MCF 10A (cell line): Measurements from ENCODE around the gene VAV3. TPM values are rescaled to one million over a fixed set of nuclear protein-coding genes. Genes with fewer than 3 reads are reported as not detected.

Experiments used
- BruUV-seq: library from RNA; stranded (reverse); fragments of 400-500 nt; replicated peaks from 2 replicates; lab custom pipeline; 2021; lab: Mats Ljungman, UMichigan
- CTCF ChIA-PET: fragments of 300-600 bp; sonication (Branson Sonifier 250); formaldehyde crosslinking; extraction: SDS; loops from one replicate; lab custom pipeline; 2021; ENCODE audit warnings: antibody characterized with exemption, inconsistent platforms; lab: Yijun Ruan, JAX
- POLR2A ChIA-PET: fragments of 300-600, 350-650 bp; sonication (Branson Sonifier 250); formaldehyde crosslinking; extraction: SDS; loops from one replicate; lab custom pipeline; 2020; ENCODE audit warnings: antibody characterized with exemption, inconsistent platforms; lab: Yijun Ruan, JAX
- DNase-seq: peaks from one replicate; pipeline ENCODE4 v3.0.0-alpha.2; 2018; ENCODE audit not compliant: unreplicated experiment
- H3K27ac Mint-ChIP-seq: one replicate; pipeline ENCODE4 v1.8.0; 2022; ENCODE audit warnings: mild to moderate bottlenecking, low read depth, mixed read lengths; ENCODE audit not compliant: unreplicated experiment
- H3K27me3 Mint-ChIP-seq: one replicate; pipeline ENCODE4 v1.8.0; 2022; ENCODE audit warnings: mixed read lengths; ENCODE audit not compliant: insufficient read depth, unreplicated experiment
- H3K36me3 Mint-ChIP-seq: one replicate; pipeline ENCODE4 v1.8.0; 2022; ENCODE audit warnings: mild to moderate bottlenecking, moderate library complexity, mixed read lengths; ENCODE audit not compliant: insufficient read depth, unreplicated experiment
- H3K4me1 Mint-ChIP-seq: one replicate; pipeline ENCODE4 v1.8.0; 2022; ENCODE audit warnings: mixed read lengths; ENCODE audit not compliant: insufficient read depth, unreplicated experiment
- H3K4me3 Mint-ChIP-seq: one replicate; pipeline ENCODE4 v1.8.0; 2022; ENCODE audit warnings: mild to moderate bottlenecking, moderate library complexity, mixed read lengths; ENCODE audit not compliant: unreplicated experiment
- H3K9me3 Mint-ChIP-seq: one replicate; pipeline ENCODE4 v1.8.0; 2022; ENCODE audit warnings: mixed read lengths; ENCODE audit not compliant: unreplicated experiment
- intact Hi-C: fragments of 100-400 bp; cut with micrococcal nuclease; formaldehyde crosslinking; loops from 2 replicates; pipeline ENCODE4 v1.14.1; 2022
- total RNA-seq: library from RNA; stranded (reverse); gene quantifications from 2 replicates; pipeline ENCODE4 v1.2.3, GENCODE V29; 2022
- TF ChIP-seq, protein P1 (sequence below): fragments of 200-600 bp; IDR thresholded peaks from one replicate; pipeline ENCODE4 v1.8.0; 2022; ENCODE audit warnings: antibody characterized with exemption, mild to moderate bottlenecking; ENCODE audit not compliant: unreplicated experiment

Gene VAV3
- total RNA-seq, 1 experiment from 2014 or later, result 2.0 TPM

DNA sequence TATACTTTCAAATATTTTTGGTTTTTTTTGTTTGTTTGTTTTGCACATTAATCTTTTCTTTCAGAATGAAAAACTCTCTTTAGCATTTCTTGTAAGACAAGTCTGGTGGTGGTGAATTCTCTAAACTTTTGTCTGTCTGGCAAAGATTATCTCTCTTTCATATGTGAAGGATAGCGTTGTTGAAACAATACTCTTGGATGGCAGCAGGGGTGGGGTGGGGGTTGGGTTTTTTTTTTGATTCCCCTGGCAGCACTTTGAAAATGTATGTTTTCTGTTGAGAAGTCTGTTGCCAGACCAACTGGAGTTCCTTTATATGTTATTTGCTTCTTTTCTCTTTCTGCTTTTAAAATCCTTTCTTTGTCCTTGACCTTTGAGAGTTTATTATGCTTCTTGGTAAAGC lies 160.2 kb downstream of the VAV3 start:
- POLR2A ChIA-PET, result no interaction called here
- Mint-ChIP-seq H3K27ac (no peak overlapping the region), H3K4me1 (no peaks in the 10 kb centered on the region), H3K36me3 (no peaks in the 10 kb centered on the region), H3K9me3 (no peaks in the 10 kb centered on the region), H3K4me3 (no peak overlapping the region), H3K27me3 (no peaks in the 10 kb centered on the region)
- TF ChIP-seq, protein P1, sequence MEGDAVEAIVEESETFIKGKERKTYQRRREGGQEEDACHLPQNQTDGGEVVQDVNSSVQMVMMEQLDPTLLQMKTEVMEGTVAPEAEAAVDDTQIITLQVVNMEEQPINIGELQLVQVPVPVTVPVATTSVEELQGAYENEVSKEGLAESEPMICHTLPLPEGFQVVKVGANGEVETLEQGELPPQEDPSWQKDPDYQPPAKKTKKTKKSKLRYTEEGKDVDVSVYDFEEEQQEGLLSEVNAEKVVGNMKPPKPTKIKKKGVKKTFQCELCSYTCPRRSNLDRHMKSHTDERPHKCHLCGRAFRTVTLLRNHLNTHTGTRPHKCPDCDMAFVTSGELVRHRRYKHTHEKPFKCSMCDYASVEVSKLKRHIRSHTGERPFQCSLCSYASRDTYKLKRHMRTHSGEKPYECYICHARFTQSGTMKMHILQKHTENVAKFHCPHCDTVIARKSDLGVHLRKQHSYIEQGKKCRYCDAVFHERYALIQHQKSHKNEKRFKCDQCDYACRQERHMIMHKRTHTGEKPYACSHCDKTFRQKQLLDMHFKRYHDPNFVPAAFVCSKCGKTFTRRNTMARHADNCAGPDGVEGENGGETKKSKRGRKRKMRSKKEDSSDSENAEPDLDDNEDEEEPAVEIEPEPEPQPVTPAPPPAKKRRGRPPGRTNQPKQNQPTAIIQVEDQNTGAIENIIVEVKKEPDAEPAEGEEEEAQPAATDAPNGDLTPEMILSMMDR, result no peak
- CTCF ChIA-PET, result interaction anchor here (0.6 kb wide), 1 partner anchor 9 kb away, joined by 4 read pairs; no protein-coding TSS in a partner anchor
- no peak for DNase-seq
- intact Hi-C loops, result no loop called here
- no TSS peak for BruUV-seq

DNA sequence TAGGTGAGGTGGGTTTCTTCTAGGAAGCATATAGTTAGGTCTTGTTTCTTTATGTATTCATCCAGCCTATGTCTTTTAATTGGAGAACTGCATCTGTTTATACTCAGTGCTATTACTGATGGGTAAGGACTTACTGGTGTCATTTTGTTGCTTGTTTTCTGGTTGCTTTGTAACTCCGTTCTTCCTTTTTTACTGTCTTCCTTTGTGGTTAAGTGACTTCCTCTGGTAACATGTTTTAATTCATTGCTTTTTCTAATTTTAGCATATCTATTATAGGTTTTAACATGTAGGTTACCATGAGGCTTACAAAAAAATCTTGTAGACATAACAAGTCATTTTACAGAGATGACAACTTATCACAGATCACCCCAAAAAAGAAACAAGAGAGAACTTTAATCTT lies 160.8 kb downstream of the VAV3 start:
- H3K9me3 Mint-ChIP-seq, result no peaks in the 10 kb centered on the region
- no peak for DNase-seq
- H3K4me1 Mint-ChIP-seq, result no peaks in the 10 kb centered on the region
- no peaks in the 10 kb centered on the region for H3K27me3 Mint-ChIP-seq
- CTCF ChIA-PET, result no interaction called here
- H3K4me3 Mint-ChIP-seq, result no peak overlapping the region
- TF ChIP-seq, protein P1, result no peak
- POLR2A ChIA-PET, result no interaction called here
- H3K27ac Mint-ChIP-seq, result no peak overlapping the region
- no peaks in the 10 kb centered on the region for H3K36me3 Mint-ChIP-seq
- BruUV-seq, result no TSS peak
- intact Hi-C loops, result no loop called here

DNA sequence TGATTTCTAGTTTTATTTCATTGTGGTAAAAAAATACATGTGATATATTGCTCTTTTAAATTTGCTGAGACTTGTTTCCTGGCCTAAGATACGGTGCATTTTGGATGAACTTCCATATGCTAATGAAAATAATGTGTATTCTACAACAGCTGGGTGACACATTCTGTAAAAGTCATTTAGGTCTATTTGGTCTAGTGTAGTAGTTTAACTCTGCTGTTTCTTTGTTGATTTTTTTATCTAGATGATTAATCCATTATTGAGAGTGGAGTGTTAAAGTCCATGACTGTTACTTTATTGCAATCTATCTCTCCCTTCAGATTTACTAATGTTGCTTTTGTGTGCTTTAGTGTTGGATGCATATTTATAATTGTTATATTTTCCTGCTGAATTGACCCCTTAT lies 161.4 kb downstream of the VAV3 start:
- no peaks in the 10 kb centered on the region for H3K27me3 Mint-ChIP-seq
- intact Hi-C loops, result no loop called here
- no peak overlapping the region for H3K27ac Mint-ChIP-seq

DNA sequence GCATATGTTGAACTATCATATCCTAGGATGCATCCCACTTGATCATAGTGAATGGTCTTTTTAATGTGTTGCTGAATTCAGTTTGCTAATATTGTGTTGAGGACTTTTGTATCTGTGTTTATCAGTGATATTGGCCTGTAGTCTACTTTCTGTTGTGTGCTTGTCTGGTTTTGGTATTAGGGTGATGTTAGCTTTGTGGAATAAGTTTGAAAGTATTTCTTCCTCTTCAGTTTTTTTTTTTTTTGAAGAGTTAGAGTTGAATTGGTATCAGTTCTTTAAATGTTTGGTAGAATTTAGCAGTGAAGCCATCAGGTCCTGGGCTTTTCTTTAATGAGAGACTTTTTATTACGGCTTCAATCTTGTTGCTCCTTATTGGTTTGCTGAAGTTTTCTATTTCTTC lies 162.3 kb downstream of the VAV3 start:
- H3K27me3 Mint-ChIP-seq, result no peaks in the 10 kb centered on the region
- TF ChIP-seq, protein P1, result no peak
- H3K36me3 Mint-ChIP-seq, result no peaks in the 10 kb centered on the region
- no peak overlapping the region for H3K4me3 Mint-ChIP-seq
- ChIA-PET CTCF (no interaction called here), POLR2A (no interaction called here)
- no peak overlapping the region for H3K27ac Mint-ChIP-seq
- intact Hi-C loops, result no loop called here
- H3K4me1 Mint-ChIP-seq, result no peaks in the 10 kb centered on the region
- no peaks in the 10 kb centered on the region for H3K9me3 Mint-ChIP-seq
- DNase-seq, result no peak
- BruUV-seq, result no TSS peak

More for the DNA sequence above, 161.4 kb downstream of the VAV3 start:
- TF ChIP-seq, protein P1, result no peak
- Mint-ChIP-seq H3K4me3 (no peak overlapping the region), H3K9me3 (no peaks in the 10 kb centered on the region), H3K4me1 (no peaks in the 10 kb centered on the region), H3K36me3 (no peaks in the 10 kb centered on the region)
- POLR2A ChIA-PET, result no interaction called here
- no TSS peak for BruUV-seq
- CTCF ChIA-PET, result no interaction called here
- DNase-seq, result no peak
